DMS 273 treated with DMSO at 0.1 percent for 48 hours (cell line): Measurements from ENCODE around the gene QSOX2.

Experiments used
- DNase-seq: peaks from one replicate; lab custom pipeline; 2025; lab: John Stamatoyannopoulos, UW

Gene QSOX2

DNA sequence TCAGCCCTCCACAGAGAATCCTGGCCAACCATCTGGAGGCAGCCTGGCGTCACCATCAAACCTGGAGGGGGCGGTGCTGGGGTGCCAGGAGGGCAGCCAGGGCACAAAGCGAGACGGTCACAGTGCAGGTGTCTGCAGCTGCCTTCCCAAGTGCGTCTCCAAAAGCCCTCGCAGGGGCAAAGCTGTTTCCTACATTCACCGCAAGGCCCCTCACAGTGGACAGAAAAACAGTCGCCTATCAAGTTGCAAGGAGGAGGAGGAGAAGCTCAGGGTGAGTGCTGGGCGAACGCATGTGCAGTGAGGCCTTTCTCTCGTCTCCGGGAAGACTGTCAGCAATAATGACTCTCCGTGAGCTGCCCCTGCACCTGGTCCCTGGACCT is 22.7 kb downstream of the QSOX2 start:
- DNase-seq = no peak

DNA sequence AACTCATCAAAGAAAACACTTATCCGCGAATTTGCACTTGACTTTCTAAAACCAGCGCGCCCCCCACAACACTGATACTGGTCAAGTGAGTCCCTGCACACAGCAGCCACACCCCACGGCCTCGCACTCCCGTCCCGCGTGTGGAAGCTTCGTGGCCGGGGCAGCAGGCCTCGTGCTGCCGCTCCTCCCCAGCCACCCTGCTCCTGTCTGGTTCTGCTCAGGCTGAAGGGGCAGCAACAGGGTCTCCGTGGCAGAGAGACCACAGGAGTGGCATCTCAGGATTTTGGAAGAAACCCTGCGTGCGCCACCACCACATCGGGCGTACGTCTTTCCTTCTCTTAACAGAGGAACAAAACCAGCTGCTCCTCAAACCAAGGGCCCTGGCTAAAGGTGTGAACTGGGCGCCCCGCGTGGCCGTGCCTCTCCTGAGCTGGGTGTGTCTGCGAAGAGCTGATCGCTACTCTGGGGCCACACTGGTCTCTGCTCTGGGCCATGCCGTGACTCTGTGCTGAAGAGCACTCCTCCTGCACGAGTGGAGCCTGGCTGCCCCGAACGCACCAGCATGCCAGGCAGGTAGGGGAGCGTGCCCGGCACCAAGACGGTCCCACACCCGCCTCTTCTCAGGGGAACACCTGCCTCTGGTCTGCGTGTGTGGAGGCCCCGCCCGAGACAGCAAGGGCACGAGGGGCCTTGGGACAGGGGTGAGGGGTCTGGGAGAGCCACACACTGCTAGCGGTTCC is 23.3 kb downstream of the QSOX2 start:
- no peak for DNase-seq

DNA sequence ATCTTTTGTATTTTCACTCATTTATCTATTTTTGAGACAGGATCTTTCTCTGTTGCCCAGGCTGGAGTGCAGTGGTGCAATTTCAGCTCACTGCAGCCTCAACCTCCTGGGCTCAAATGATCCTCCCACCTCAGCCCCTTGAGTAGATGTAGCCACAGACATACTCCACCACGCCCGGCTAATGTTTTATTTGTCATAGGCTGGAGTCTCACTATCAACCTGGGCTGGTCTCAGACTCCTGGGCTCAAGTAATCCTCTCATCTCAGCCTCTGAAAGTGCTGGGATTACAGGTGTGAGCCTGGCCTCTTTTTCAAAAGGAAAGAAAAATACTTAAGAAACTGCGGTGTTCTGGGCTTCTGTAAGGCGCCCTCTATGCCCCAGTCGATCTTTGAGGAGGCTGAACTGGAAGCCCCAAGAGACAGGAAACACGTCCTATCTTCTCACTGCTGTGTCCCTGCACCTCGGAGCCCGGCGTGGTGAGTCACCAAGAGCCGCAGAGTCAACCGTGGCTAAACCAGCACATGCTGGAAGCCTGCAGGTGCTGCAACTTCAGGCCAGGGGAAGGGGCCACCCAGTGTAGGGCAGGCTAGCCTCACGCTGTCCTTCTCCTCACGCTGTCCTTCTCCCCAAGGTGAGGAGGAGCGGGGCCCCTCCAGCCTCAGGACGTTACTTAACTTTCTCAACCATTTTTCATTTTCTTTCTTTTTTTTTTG is 25.4 kb downstream of the QSOX2 start:
- no peak for DNase-seq

DNA sequence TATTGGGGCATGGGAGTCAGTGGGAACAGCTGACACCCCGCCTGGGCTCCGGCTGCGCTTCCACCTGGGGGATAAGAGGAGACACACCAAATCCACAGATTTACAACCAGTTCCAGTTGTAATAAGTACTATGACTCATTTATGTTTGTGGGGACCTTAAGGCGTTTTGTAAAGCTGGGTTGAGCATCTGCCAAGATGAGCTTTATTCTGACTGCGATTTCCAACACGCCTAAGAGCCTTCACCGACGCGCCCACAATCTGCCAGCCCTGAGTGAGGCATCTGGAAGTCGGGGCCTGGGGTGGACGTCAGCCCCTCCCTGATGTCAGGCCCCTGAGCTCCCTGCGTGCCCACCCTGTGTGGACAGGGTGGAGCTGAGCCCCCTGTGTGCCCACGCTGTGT is 26.3 kb downstream of the QSOX2 start:
- no peak for DNase-seq

DNA sequence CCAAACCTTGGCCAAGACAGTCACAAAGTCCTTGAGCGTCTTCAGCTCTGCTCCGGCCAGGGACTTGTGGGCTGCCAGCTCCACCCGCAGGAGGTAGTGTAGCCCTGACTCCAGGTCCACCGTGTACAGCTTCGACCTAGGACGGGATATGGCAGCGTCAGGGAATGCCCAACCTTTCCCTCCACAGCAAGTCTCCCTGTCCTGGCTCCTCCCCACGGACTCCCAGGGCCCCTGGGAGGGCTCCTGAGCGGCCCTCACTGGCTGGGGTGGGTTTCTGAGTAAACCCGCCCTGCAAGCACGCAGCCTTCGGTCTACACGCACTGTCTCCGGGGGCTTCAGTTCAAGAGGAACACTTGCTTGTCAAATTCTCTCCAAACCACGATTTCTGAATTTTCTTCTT is 26.9 kb downstream of the QSOX2 start:
- no peak for DNase-seq

DNA sequence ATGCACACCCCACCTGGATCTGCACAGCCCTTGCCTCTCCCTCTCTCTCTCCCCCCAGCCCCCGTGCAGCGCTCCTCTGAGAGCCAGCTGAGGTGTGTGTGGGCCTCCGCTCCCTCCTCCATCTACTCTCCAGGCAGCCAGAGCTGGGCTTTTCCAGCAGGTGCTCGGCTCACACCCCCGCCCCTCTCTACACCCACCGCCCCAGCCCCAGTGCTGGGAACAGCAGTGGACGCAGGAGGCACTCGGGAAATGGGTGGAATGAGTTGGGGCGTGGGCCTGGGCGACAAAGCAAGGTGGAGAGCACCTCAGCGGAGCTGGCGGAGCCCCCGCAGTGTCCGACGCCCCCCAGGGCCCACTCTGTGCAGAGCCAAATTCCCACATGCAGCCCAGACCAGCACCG is 27.3 kb downstream of the QSOX2 start:
- no peak for DNase-seq

DNA sequence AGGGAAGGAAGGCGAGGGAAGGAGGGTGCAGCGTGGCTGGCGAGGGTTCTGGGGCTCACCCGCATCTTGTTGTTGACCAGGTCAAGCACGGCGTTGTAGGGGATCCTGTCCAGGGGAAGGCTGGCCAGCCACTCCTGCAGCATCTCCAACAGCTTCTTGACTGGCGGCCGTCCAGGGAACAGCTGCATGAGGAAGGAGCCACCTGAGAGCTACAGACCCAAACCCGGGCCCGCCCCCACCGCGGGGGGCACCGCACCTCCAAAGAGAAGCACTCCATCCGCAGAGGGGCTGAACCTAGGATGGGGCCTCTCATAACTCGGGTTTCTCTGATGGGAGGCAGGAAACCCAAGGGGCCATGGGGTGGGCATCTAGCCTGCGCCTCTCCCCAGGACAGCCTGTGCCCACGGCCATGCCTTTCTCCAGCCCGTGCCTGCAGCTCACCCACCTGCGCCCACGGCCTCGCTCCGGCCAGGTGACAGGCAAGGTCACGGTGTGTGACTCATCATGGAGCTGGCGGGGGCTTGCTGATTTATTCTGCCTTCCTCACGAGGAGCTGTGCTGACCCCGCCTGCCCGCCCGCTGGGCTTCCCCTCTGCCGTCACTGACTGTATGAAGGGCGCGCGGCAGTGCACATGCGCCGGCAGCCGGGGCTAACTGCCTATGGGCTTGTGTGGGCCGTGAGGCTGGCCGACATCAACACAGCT is 28.9 kb downstream of the QSOX2 start:
- DNase-seq = no peak

DNA sequence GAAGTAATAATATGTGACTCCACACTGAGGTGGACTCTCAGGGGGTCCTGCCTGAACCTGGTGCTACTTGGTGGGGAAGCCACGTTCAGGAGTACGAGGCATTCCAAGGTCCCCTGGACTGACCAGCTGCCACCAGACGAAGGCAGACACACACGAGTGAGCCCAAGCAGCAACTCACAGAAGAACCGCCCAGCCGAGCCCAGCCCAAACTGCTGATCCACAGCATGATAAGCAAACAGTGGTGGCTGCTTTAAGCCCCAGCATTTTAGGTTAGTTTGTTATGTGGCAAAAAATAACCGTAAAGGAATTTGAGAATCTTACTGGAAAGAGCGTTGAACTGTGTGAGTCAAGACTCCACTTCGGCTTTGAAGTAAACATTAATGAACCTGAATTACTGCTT is 31.9 kb downstream of the QSOX2 start:
- no peak for DNase-seq

DNA sequence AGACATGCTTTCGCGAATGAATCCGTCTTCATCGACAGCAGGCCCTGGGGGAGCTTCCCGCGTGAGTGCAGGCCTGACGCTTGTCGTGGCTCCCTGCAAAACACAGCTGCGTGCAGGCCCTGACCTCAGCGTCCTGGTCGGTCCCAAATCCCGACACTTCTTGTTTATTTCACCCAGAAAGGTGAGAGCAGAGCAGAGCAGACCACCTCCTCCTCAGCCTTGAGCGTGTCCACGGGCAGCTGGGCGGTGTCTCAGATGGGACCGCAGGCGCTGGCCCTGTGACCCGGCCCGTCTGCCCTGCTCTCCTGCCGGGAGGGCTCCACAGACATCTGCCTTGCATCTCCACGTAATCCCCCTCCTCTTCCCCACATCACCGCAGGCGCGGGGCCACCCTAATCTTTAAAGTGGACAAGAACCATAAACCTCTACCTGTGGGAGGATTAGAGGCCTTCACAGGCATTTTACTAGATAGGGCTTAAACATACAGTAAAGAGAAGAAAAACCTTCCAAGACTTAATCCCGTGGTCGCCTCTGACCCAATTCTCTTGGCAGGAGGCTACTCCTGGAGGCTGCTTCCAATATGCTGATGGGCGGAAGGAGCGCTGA is 33.2 kb downstream of the QSOX2 start:
- DNase-seq = no peak

DNA sequence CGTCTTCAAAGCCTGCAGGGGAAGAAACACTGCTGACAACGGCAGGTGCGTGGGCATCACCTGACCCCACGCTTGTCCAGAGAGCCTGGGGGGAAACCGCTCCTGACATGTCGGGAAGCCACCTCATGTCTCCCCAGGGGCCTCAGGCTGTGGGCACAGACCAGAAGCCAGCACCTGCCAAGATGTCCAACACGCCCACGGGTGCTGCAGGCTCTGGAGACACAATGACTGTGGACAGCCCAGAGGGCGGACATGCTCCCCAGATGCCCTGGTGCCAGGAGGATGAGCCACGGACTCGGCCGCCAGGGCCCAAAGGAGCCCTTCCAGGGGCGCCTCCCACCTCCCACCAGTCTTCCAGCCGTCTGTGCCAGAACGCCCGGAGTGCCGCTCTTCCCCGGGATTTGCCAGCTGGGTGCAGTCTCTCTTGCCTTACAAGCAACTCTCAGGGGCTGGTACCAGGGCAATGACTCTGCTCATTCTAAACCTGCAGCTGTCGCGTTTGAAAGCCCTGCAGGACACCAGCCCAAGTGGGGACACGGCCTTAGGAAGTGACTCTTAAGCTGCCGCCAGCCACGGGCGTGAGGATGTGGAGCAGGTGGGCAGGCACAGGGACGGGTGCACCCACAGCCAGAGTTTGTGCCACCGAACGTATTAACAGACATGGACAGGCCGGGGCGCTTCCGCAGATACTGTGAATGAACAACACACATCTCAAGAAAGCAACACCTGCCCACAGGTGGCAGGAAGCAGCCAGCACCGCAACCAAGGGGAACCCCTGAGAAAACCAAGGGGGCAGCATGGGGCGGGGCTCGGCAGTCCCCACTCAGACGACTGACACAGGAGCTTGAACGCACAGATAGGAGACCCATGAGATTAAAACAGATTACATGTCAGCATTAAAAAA is 33.9 kb downstream of the QSOX2 start:
- DNase-seq = no peak

DNA sequence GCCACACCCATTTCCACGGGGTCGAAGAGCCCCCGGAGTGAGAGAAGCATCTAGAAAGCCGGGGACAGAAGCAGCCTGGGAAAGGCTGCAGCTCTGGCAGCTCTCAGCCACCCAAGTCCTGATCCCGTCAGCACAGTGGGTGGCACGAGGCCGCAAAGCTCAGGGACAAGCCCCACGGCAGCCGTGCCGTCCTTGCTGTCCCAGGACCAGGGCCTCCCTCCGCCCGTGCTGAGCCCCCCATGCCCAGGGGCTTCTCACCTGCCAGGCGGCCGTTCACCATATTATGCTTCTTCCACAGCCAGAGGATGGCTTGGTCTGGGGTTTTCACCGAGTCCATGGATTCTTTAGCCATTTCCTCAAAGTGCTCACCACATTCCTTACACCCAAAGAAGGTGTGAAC is 34.6 kb downstream of the QSOX2 start:
- DNase-seq = no peak

DNA sequence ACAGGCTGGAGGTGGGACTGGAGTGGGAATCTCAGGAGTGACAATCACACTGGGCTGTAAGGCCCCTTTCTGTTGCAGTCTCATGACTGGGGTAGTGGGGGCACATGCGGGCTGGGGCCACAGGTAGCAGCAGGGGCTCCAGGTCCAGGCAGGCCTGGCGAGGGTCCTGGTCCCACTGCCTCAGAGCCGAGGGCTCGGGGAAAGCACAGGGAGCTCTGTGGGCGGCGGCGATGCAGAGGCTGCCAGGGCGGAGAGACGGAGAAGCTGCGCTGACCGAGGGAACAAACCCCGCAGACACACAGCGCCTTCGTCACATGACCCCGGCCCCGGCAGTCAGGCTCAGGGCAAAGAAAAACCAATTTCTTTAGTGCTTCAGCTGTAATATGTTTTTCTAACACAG is 35.3 kb downstream of the QSOX2 start:
- no peak for DNase-seq

DNA sequence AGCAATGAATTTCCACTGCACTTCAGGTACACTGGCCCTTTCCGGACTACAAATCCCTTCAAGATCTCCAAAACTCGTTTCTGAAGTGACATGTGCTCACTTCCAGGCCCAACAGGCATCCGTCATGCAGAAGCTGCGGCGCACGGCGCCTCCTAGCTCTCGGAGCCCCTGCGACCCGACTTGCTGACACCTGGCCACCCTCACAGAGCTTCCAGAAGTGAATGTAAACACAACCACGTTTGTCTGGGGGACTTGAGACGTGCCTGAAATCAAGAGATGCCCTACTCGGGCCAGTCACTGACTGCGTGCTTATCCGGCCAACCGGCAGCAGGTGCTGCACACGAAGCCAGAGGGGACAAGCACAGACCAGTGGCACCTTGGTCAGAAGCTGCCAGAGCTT is 35.8 kb downstream of the QSOX2 start:
- DNase-seq = no peak

DNA sequence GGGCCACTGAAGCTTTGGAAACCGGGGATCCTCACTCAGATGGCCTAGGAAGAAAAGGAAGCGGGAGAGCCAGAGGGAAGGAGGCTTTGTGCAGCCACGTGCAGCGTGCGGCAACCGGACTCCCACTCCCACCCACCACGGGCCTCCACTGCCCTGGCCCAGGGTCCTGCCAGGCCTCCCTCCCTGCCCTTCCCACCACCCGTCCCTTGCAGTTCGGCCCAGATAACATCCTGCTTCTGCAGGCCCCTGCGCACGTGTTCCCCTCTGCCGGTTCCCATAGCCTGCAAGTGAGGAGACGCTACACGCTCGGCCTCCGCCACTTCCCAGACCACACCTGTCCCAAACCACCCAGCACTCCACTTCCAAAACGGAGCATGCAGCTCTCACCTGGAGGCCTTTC is 36.4 kb downstream of the QSOX2 start:
- DNase-seq = no peak

DNA sequence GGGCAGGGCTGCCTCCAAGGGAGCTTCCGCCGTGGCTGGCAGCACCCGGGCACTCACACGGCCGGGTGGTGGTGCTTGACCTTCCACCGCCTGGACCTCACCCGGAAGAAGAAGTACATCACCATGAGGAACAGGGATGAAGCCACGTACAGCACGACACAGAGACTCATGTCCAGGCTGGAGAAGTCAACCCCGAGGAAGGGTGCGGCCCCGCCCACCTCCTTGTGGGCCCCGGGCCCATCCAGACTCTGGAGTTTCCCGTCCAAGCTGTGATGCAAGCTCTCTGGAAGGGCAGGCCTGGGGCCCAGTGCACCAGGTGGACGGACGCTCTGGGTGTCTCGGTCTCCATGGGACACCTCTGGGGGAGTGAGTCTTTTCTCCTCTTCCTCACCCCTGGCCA is 36.9 kb downstream of the QSOX2 start:
- no peak for DNase-seq

DNA sequence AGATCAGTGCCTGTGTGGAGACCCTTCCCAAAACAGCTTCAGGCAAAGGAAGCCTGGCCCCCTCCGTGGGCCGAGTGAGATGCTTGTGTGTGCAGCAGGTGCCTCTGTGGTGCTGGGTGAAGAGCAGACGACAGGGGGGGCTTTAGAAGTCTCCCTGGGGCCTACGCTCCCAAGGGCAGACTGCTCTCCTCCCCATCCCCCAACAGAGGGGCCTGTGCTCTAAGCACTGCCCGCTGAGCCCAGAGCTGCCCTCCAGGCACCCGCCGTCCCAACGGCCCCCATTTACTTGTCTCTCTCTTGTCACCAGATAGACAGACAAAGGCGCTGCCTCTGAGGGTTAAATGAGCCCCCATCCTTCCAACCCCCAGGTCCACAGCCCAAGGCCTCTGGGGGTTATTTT is 38.0 kb downstream of the QSOX2 start:
- DNase-seq = no peak

DNA sequence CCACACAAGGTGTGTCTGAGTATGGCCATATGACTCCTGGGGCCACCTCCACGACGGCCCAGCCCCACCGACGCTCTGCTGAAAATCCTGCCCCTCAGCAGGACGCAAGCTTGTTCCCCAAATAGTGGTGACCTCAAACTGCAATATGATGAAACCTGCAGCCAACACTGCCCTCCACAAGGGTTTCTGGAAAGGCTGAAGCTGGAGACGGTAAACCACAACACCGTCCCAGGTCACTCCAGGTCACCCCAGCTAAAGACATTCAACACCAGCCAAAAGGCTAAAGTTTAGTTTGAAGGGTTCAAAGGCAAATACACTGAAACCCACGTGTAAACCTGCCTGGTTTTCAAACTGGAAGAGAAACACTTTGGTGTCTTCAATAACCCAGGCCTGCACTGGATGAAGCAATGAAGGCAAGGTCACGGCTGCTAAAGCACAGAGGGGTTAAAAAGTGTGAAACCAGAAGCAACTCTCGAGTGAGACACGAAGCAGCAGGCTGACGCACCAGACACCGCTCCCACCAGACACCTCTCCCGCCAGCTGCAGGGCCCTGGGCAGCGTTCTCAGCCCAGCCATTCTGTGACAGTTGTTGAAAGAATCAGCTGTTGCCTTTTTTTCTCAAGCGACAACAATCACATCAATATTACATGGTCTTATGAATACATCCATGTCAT is 38.9 kb downstream of the QSOX2 start:
- no peak for DNase-seq

DNA sequence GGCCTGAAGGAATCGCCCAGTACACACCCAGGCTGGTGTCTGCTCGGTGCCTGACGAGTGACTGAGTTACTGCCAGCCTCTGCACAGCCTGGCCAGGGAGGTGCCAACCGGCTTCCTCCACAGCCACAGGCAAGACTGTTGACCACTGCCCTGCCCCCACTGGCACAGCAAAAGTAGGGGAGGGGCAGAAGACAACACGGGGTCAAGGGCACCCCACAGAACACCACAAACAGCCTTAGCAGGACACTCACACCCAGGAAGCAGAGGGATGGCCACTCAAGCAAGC is 40.0 kb downstream of the QSOX2 start:
- DNase-seq = no peak

DNA sequence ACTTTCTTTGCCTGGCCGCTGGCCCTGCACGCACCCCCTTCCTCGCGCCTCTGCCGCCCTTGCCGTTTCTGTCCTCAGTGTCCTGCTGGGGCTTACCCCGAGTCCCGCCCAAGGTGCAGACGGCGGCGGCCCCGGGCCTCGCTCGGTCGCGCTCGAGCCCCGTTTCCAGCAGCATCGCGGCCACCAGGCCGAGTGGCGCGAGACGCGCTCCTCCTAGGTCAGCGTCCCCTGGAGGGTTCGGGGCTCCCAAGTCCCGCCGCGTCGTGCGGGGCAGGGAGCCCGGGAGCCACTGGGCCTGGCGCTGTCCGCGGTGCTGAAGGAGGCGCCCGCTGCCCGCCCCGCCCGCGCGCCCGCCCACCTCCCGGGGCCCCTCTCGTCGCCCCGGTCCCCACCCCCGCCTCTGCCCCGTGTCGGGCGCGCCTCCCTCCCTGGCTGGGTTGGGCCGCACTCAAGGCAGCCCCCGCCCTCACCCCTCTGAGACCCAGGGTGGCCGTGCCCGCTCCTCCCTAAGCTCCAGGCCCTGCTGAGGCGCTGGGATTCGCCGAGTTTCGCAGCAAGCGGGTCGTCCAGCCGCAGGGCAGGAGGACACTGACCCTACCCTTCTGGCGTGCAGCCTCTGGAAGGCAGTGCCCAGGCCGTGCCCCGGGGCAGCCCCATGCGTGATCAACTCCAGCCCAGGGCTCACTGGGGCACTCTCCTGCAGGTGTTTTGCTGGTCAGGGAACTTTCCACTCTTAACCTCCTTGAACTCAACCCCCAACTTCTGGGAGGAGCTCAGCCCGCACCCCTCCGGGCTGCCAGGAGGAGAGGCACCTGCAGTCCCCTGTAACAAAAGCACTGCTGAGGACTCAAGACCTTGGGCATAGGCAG is 40.5 kb downstream of the QSOX2 start, which contains the start of gene LHX3:
TSS of gene LHX3 (minus strand) at position 291 of the 869 bp plus-strand sequence. CDS start at position 175, 116 bp downstream.
- no peak for DNase-seq

DNA sequence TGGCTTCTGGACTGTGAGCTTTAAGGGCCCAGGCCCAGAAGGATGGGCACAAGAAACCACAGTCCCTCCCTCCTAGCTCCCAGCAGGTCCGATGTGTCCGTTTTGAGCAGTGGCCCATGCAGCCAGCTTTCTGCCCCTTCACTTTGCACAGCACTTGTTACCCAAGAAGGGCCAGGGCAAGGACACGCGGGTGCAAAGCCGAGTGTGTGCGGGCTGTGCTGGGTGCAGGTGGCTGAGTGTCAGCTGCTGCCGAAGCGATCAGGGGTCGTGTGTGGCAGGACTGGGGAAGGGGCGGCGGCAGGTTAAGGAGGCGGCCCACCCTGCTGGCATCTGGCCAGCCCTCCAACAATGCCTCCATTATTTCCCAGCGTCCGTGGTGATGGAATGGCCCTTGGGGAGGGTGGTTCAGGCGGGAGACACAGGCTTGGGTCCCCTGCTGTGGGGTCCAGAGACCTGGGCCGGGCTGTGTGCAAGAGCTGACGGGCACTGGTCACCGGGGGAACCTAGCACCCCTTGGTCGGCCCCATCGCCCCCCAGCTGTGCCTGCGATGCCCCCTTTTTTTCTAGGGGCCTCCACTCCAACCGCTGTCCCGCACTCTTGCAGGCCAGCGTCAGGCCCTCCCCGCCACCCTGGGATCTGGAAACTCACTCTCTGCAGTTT is 41.3 kb downstream of the QSOX2 start:
- no peak for DNase-seq
